Fibroblast of skin of scalp (primary cell): ENCODE results near the gene MINK1.
"Not testable (repeated sequence)": the region's sequence is repeated elsewhere in the genome, so short reads cannot be mapped to it uniquely, and the experiment has no call there.

Experiments used
- DNase-seq: peaks from one replicate; pipeline ENCODE4 v3.0.0-alpha.2; 2013

MINK1 gene

DNA sequence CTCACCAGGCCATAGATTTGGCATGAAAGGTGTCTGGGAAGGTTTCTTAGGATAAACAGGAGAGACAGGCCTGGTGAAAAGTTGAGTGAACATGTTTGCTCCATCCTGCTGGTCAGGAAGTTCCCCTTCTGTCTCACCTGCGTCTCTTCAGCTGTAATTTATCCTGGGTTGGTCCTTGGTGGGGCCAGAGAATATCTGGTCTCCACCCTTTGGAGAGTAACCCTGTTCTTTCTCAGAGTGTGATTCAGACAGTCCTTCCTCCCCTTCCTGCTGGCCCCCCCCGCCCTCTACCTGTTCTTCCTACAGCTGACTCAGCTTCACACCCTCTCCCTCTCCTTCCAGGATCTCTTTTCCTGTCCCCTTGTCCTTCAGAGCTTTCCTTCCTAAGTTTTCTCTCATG is 17.1 kb downstream of the MINK1 start:
- no peak for DNase-seq

DNA sequence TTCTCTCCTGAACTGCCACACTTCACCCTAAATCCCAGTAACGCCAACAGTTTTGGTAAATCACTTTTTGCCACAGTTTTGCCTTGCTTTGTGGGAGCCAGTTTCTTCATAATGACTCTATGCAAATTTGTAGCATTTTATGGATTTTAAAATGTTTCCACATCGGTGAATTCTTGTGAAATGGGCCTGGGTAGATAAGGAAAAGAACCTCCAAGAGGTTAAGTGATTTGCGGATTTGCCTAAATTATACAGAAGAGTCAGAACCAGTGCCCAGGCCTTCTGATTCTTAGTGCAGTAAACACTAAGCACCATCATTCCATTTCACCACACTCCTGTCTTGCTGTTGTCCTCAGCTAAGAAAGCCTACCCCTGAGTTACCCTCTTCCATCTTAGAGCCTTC is 17.9 kb downstream of the MINK1 start:
- no peak for DNase-seq

DNA sequence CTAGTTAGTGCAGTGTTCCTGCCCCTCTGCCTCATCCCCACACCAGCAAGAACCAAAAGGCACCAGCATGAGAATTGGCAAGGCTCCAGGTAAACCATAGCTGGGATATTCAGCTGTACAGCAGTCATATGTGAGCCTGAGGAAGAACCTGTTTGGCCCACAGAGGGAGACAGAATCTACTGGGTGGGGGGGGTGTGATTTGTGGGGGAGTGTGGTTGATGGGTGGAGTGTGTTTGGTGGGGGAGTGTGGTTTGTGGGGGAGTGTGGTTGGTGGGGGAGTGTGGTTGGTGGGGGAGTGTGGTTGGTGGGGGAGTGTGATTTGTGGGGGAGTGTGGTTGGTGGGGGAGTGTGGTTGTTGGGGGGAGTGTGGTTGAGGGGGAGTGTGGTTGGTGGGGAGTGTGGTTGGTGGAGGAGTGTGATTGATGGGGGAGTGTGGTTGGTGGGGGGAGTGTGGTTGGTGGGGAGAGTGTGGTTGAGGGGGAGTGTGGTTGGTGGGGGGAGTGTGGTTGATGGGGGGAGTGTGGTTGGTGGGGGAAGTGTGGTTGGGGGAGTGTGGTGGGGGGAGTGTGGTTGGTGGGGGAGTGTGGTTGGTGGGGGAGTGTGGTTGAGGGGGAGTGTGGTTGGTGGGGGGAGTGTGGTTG is 19.5 kb downstream of the MINK1 start:
- peak; percentile 74 for DNase-seq

DNA sequence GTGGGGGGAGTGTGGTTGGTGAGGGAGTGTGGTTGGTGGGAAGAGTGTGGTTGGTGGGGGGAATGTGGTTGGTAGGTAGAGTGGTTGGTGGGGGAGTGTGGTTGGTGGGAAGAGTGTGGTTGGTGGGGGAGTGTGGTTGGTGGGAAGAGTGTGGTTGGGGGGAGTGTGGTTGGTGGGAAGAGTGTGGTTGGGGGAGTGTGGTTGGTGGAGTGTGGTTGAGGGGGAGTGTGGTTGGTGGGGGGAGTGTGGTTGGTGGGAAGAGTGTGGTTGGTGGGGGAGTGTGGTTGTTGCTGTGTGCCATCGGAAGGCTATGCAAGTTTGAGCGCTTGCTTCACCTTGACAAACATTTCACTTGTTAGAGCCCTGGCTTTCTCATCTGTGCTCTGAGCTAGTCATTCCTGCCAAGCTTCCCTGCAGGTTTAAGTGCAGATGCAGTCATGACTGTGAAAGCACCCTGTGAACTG is 20.1 kb downstream of the MINK1 start:
- no peak for DNase-seq

DNA sequence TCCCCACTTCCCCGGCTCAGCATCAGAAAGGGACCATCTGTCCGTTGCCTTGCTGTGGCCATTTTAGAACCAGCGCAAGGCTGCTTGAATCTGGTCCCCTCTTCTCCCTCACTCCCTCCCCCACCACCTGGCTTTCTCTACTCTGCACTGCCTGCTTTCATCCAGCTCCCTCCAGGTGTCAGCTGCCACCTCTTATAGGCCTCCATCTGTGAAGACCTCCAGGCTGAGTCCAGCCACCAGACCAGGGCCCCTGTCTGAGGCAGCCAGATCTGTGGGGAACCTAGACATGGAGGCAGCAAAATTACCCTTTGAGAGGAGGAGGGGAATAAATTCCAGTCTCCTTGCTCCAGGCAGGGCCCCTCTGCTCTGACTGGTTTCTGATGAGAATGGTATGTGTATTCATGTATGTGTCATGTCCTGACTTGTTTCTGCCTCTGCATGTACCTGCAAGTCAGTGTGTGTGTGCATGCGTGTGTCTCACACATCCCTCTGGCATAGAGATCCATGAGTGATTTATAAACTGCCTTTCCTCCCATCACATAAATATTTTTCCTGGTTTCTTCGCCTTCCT is 21.1 kb downstream of the MINK1 start:
- peak; percentile 56 for DNase-seq

DNA sequence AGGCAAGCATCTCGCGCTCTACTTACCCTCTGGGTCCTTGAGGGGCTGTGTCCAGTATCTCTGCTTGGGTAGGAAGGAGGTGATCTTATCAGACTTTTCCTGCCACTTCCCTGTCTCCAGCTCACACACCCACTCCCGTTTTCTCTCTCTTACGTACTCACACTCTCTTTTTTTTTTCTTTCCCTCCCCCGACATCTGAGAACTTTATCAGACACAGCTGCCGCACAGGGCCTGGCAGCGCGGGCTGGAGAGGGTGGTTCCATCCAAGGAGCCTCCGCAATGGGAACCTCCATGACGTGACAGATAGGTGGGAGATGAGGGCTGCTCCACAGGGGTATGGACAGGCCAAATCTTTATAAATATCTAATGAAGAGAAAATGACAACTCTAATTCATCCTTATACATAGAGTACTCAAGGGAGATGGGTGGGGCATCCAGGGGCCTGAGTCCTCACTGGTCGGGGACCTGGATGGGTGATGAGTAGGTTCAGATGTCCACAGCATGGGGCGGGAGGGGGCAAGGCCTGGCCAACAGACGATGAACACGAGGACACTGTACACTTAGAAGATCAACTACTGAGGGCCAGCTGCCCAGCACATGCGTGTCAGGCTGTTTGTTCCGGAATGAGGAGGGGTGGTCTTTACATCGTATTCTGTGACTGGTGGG is 23.3 kb downstream of the MINK1 start:
- DNase-seq: no peak

DNA sequence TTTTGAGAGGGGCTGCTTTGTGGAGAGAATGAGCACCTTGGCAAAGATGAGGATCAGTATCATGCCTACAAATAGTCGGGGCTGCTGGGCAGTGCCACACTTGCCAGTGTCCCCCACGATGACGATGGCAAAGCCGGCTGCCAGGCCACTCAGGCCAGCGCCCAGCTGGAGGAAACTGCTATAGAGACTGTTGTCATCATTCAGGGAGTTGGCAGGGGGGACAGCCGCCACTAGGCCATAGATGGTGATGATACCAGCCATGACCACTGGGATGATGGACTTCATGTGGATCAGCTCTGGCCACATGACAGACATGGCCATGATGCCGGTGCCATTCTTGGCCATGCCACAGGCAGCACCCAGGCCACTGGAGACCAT is 23.8 kb downstream of the MINK1 start:
- DNase-seq: no peak

DNA sequence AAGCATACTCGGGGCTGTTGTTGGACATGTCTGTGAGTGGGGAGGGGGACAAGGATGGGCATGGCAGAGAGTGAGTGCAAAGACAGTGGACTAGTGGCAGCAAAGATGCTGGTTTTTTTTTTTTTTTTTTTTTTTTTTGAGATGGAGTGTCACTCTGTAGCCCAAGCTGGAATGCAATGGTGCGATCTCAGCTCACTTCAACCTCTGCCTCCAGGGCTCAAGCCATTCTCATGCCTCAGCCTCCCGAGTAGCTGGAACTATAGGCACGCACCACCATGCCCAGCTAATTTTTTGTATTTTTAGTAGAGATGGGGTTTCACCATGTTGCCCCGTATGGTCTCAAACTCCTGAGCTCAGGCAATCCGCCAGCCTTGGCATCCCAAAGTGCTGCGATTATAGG is 24.2 kb downstream of the MINK1 start:
- not testable (repeated sequence) for DNase-seq

DNA sequence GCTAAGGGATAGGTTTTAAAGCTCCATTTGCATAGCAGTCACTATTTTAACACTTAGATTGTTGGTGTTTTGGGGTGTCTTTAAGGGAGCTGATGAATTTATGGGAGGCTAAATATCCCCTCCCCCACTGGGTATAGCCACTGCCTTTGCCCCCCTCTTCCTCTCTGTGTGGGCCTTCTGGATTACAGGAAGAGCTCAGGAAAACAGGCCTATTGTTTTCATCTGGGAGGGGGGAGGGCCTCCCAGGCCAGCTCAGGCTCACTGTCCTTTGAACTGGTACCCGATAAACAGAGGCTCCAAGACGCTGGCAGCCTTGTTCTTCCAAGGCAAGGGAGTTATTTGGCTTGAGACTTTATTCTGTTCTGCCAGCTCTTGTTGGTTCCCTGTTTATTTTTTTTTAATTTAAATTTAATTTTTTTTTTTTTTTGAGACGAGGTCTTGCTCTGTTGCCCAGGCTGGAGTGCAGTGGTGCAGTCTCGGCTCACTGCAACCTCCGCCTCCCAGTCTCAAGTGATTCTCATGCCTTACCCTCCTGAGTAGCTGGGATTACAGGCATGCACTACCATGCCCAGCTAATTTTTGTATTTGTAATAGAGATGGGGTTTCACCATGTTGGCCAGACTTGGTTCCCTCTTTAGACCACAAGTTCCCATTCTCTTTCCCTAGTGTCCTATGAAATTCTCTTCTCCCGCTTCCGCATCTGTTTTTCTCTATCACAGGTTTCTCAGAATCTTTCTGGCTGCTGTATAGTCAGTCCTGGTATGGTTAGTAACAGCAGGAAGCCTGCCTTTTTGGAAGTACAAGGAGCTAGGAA is 25.1 kb downstream of the MINK1 start:
- no peak for DNase-seq

DNA sequence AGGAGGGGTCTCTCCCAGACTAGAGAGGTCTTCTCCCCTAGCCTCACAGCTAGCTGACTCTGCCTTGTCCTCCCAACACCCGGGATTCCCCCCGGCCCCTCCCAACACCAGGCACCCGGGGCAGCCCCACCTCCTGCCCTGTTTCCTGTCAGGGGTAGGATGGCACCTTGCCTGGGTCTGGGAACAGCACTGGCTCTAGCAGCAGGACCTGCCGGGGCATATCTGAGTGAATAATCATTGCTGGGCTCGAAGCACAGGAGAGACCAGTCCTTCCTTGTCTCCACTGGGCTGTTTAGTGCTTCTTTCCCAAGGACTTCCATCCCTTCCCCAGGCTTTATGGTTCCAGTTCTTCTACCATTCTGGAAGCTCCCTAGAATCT is 25.7 kb downstream of the MINK1 start:
- peak; percentile 7 for DNase-seq

DNA sequence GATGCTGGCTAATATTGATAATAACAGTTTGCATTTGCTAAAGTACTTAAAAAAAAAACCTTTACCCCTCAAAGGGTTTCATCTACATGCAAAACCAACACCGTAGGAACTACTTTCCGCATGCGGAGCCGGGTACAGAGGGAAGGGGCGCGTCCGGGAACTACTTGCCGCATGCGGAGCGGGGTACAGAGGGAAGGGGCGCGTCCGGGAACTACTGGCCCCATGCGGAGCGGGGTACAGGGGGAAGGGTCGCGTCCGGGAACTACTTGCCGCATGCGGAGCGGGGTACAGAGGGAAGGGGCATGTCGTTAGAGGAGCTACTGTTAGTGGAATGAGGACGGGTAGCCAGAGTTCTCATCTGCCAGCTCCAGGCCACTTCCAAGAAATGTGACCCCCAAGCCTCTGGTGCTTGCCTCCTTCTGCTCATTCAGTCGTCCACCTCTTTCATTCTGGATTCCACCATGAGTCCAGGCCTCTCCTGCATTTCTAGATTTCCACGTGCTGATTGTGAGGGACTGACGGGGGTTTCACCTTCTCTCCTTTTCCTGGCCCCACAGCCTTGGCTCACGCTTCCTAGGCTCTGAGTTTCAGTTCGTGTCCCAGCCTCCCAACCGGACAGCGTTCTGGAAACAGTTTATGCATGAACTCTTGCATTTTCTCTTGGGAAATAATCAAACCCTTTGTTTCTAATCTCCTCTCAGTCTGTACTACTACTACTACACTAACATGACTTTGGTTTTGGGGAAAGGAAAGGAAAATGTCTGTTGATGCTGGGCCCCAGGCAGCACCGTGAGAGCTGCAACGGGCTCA is 26.9 kb downstream of the MINK1 start:
- DNase-seq: no peak

DNA sequence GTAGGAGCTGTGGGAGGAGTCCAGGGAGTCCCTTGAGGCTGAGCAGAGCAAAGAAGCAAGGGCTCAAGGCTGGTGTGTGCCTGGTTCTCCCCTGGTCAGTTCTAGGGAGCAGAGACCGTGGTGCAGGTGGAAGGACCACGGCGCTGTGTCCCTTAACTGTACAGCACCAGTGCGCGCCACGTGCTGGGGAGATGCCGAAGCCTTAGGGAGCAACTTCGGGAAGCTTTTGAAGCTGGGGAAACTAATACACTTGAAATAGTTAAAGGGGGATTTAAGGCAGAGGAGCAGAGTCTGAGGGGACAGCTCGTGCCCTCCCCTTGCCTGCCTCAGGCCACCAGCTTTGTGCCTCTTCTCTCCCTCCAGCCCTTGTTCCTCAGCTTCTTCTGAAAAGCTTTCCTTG is 27.5 kb downstream of the MINK1 start:
- no peak for DNase-seq

DNA sequence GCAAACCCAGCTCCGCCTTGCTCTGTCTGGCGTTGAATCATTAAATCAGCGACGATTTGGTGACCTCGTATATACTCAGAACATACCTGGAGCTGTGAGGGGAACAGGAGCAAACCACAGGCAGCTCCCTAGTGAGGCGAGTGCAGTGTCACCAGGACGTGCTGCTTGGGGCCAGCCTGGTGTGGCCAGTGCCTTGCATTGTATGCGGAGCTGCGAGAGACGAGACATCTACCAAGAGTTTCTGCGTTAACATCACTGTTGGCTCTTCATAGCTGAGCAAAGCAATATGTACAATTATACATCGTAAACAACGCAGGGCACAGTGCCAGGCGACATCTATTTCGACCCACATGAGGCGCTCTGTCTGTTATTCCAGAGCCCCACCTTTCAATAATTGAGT is 27.9 kb downstream of the MINK1 start:
- no peak for DNase-seq

DNA sequence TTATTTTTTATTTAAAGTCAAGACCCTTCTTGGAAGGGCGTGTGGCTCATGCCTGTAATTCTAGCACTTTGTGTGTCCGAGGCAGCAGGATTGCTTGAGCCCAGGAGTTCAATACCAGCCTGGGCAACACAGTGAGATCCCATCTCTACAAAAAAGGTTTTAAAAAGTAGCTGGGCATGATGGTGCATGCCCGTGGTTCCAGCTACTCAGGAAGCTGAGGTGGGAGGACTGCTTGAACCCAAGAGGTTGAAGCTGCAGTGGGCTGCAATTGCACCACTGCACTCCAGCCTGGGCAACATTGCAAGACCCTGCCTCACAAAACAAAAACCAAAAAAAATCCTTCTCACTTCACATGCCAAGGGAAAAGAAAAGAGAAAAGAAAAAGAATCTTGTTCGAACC is 29.6 kb downstream of the MINK1 start:
- no peak for DNase-seq

DNA sequence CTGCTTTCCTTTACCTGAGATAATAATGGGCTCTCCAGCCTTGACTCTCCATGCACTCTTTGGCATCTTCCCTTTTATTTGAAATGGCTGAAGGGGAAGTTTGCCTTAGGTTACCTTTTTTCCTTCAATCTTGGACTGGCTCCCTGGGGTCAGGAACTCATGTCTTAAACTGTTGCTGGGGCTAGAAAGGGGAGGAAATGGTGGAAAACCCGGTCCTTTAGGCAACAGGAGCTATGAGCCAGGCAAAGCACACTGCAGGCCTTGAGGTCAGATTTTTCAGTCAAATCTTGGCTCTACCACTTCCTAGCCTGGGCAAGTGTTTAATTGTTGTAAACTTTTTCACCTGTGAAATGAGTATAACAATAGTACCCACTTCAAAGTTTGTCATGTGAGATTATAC is 30.2 kb downstream of the MINK1 start:
- DNase-seq: no peak

DNA sequence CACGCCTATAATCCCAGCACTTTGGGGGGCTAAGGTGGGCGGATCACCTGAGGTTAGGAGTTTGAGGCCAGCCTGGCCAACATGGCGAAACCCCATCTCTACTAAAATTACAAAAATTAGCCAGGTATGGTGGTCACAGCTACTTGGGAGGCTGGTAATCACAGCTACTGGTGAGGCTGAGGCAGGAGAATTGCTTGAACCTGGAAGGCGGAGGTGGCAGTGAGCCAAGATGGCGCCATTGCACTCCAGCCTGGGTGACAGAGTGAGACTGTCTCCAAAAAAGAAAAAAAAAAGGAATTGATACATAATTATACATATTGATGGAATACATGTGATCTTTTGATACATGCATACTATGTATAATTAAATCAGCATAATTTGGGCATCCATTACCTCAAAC is 34.4 kb downstream of the MINK1 start:
- not testable (repeated sequence) for DNase-seq

DNA sequence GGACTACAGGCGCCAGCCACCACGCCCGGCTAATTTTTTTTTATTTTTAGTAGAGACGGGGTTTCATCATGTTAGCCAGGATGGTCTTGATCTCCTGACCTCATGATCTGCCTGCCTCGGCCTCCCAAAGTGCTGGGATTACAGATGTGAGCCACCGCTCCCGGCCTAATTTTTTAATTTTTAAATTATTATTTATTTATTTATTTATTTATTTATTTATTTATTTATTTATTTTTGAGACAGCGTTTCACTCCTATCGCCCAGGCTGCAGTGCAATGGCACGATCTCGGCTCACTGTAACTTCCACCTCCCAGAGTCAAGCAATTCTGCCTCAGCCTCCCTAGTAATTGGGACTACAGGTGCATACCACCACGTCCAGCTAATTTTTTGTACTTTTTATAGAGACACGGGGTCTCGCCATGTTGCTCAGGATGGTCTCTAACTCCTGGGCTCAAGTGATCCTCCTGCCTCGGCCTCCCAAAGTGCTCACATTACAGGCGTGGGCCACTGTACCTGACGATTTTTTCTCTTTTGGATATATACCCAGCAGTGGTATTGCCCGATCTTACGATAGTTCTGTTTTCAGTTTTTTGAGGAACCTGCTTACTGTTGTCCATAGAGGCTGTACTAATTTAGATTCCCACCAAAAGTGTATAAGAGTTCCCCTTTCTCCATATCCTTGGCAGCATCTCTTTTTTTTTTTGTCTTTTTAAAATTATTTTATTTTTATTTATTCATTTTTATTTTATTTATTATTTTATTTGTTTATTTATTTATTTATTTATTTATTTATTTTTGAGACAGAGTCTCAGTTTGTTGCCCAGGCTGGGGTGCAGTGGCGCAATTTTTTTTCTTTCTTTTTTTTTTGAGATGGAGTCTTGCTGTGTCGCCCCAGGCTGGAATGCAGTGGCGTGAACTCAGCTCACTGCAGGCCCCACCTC is 36.2 kb downstream of the MINK1 start:
- DNase-seq: not testable (repeated sequence)

DNA sequence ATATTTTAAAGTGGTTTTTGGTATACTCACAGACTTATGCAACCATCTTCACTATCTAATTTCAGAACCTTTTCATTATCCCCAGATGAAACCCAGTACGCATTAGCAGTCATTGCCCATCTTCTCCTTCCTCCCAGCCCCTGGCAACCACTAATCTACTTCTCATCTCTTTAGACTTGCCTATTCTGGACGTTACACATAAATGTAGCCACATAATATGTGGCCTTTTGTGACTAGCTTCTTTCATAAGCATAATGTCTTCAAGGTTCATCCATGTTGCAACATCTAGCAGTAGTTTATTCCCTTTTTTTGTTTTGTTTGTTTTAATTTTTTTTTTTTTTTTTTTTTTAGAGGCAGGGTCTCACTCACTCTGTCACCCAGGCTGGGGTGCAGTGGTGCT is 37.7 kb downstream of the MINK1 start:
- no peak for DNase-seq

DNA sequence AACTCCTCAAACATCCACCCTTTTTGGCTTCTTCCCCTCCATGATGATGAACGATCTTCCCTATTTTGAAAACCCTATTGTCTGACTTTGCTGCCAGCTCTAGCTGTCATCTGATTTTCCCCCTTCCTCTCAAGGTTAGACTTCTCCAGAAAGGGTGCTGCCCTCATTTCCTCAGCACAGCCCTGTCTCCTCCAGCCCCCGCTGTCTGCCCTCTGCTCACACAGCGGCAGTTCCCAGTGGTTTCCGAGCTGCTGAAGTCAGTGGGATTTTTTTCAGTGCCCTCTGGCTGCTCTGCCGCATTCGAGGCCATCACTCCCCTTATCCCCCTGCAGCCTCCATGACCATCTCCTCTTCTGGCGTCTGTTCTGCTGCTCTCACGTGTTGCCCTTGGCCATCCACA is 39.6 kb downstream of the MINK1 start:
- DNase-seq: no peak

DNA sequence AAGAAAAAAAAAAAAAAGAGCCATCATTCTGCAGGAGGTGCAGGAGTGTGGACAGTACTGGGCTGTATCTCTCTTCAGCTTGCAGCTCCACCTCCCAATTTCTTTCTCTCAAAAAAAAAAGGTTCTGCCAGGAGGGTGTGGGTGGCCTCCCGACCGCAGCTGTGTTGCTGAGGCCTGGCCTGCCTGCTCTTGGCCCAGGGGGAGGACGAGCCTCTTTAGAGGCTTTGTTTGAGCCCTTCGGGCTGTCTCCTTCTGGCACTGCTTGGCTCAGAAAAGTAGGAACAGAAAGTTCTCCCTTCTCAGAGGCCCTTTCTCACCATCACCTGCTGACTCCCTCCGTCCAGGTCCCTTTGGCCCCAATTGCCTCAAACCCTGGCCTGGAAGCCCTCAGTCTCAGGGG is 43.9 kb downstream of the MINK1 start:
- no peak for DNase-seq

DNA sequence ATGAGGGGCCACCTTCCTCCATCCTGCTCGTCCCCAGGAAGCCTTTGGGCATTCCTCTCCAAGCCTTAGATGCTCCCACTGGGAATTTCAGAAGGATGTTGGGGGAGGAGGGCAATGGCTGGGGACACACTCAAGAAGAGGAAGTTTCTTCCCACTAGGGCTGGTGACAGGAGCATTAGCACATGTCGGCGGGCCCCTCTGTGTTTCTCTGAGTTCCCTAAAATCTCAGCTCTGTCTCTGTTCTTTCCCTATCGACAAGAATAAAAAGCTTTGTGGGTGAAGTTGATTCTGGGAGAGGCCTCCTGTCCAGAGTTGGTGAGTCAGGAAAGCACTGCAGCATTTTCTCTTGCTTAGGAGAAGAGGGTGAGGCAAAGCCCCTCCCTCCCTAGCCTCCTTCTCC is 46.5 kb downstream of the MINK1 start:
- DNase-seq: no peak
